ENCODE results near the gene RO60.
"Not testable (repeated sequence)": the region's sequence is repeated elsewhere in the genome, so short reads cannot be mapped to it uniquely, and the experiment has no call there.

Gene RO60

GRCh38 chr1:193040011-193040410, 19.4 kb upstream of the RO60 start:
- DNase-seq, result no peak
- peaks cover 30% of the 10 kb centered on the region for H3K36me3 Mint-ChIP-seq
- H3K27me3 Mint-ChIP-seq, result no peaks in the 10 kb centered on the region
- no peaks in the 10 kb centered on the region for H3K9me3 Mint-ChIP-seq
- H3K4me1 Mint-ChIP-seq, result no peaks in the 10 kb centered on the region
- CTCF ChIA-PET, result no interaction called here
- no peak overlapping the region for H3K4me3 Mint-ChIP-seq
- no peak overlapping the region for H3K27ac Mint-ChIP-seq

- no peak for DNase-seq
- Mint-ChIP-seq H3K4me3 (no peak overlapping the region), H3K27me3 (no peaks in the 10 kb centered on the region), H3K9me3 (no peaks in the 10 kb centered on the region), H3K4me1 (no peaks in the 10 kb centered on the region), H3K27ac (no peak overlapping the region), H3K36me3 (peaks cover 31% of the 10 kb centered on the region)
- CTCF ChIA-PET, result no interaction called here
Observed at GRCh38 chr1:193042766-193043691, 16.4 kb upstream of the RO60 start.

- CTCF ChIA-PET, result interaction anchor here (1.2 kb wide), 1 partner anchor 243 kb away, joined by 3 read pairs; no protein-coding TSS in a partner anchor
- not testable (repeated sequence) for H3K27me3 Mint-ChIP-seq, DNase-seq, H3K4me1 Mint-ChIP-seq, H3K27ac Mint-ChIP-seq, H3K9me3 Mint-ChIP-seq, H3K4me3 Mint-ChIP-seq
- peaks cover 21% of the 10 kb centered on the region for H3K36me3 Mint-ChIP-seq
Observed at GRCh38 chr1:193048913-193049312, 10.5 kb upstream of the RO60 start.

- Mint-ChIP-seq H3K27me3 (peaks cover 2% of the 10 kb centered on the region), H3K27ac (no peak overlapping the region), H3K4me3 (no peak overlapping the region), H3K36me3 (peaks cover 15% of the 10 kb centered on the region), H3K9me3 (no peaks in the 10 kb centered on the region), H3K4me1 (peaks cover 25% of the 10 kb centered on the region)
- CTCF ChIA-PET, result no interaction called here
- DNase-seq, result no peak
Observed at GRCh38 chr1:193054169-193054675, 5.2 kb upstream of the RO60 start.

- Mint-ChIP-seq H3K27me3 (peaks cover 5% of the 10 kb centered on the region), H3K9me3 (no peaks in the 10 kb centered on the region), H3K4me1 (peaks cover 50% of the 10 kb centered on the region), H3K36me3 (peaks cover 23% of the 10 kb centered on the region), H3K4me3 (peak overlapping the region; percentile 99), H3K27ac (peak overlapping the region; percentile 99)
- CTCF ChIA-PET, result interaction anchor here (0.6 to 1.8 kb wide), 5 partner anchors 13 to 503 kb away, joined by 3 to 11 read pairs (median 3); no protein-coding TSS in a partner anchor
- DNase-seq, result peak; percentile 66
Observed at GRCh38 chr1:193058529-193059281, 707 bp upstream of the RO60 start.

DNA sequence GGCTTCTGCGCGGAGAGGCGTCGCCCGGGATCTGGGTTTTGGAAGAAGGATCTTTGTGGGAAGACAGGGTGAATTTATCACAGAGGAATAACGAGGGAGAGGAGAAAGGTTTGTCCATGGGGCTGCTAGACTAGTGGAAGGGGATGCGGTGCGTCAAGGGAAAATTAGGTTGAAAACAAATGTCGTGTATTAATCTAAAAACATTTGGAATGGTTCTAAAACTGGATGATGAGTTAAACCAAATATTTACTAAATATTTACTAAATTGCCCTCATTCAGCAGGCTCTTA, 647 bp downstream of the RO60 start:
- no peak for DNase-seq
- CTCF ChIA-PET, result no interaction called here
- peaks cover 5% of the 10 kb centered on the region for H3K27me3 Mint-ChIP-seq
- H3K36me3 Mint-ChIP-seq, result peaks cover 23% of the 10 kb centered on the region
- no peaks in the 10 kb centered on the region for H3K9me3 Mint-ChIP-seq
- H3K4me3 Mint-ChIP-seq, result peak overlapping the region; percentile 99
- H3K27ac Mint-ChIP-seq, result peak overlapping the region; percentile 99
- peaks cover 48% of the 10 kb centered on the region for H3K4me1 Mint-ChIP-seq

DNA sequence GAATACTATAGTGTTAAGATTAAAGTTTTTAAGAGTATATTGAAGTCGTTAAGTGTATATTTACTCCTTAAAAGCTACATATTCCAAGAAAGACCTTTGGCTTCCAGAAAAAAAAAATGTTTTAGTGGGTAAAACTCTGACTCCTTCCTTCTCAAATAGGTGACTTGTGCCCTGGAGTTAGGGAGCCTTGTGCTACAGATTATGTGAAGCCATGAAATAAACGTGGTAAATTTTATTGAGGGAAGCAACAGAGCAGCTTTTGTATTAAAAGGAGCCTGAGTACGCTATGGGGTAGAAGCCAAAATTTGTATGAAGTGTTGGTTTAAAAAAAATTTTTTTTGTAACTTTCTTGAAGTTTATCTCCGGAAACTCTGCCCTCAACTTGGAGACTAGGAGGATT, 994 bp downstream of the RO60 start:
- no peak for DNase-seq
- Mint-ChIP-seq H3K27ac (peak overlapping the region; percentile 99), H3K4me3 (peak overlapping the region; percentile 99), H3K4me1 (peaks cover 48% of the 10 kb centered on the region), H3K36me3 (peaks cover 23% of the 10 kb centered on the region), H3K9me3 (no peaks in the 10 kb centered on the region), H3K27me3 (peaks cover 5% of the 10 kb centered on the region)
- CTCF ChIA-PET, result no interaction called here

- no peaks in the 10 kb centered on the region for H3K9me3 Mint-ChIP-seq
- CTCF ChIA-PET, result no interaction called here
- no peak for DNase-seq
- peaks cover 5% of the 10 kb centered on the region for H3K27me3 Mint-ChIP-seq
- H3K27ac Mint-ChIP-seq, result peak overlapping the region; percentile 79
- H3K4me1 Mint-ChIP-seq, result peaks cover 49% of the 10 kb centered on the region
- H3K4me3 Mint-ChIP-seq, result peak overlapping the region; percentile 99
- peaks cover 23% of the 10 kb centered on the region for H3K36me3 Mint-ChIP-seq
Observed at GRCh38 chr1:193060938-193061337, 1.5 kb downstream of the RO60 start.

- H3K9me3 Mint-ChIP-seq, result no peaks in the 10 kb centered on the region
- H3K27ac Mint-ChIP-seq, result no peak overlapping the region
- peaks cover 45% of the 10 kb centered on the region for H3K4me1 Mint-ChIP-seq
- no peak overlapping the region for H3K4me3 Mint-ChIP-seq
- H3K27me3 Mint-ChIP-seq, result peaks cover 5% of the 10 kb centered on the region
- CTCF ChIA-PET, result no interaction called here
- no peak for DNase-seq
- H3K36me3 Mint-ChIP-seq, result peaks cover 16% of the 10 kb centered on the region
Observed at GRCh38 chr1:193062698-193063463, 3.5 kb downstream of the RO60 start.

DNA sequence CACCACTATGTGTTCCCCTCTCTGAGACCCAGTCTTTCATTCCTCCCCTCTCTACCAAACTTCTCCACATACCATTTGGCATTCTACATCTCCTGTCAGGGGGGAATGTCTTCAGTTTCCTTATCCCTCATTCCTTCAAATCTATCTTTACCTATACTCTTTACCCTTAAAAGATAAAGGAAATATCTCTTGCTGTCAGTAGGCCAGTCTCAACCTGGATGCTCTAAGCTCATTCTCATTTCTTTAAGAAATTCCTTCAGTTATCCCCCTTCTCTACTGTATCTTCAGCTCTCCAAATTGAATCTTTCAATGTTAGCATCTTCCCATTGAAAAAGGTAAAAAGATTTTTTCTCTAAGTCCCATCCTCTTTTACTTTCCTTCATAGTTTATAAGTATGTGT, 6.5 kb downstream of the RO60 start:
- Mint-ChIP-seq H3K27me3 (no peaks in the 10 kb centered on the region), H3K36me3 (peaks cover 17% of the 10 kb centered on the region), H3K4me3 (no peak overlapping the region), H3K27ac (no peak overlapping the region), H3K4me1 (peaks cover 43% of the 10 kb centered on the region), H3K9me3 (no peaks in the 10 kb centered on the region)
- CTCF ChIA-PET, result no interaction called here
- DNase-seq, result no peak

- no peaks in the 10 kb centered on the region for H3K9me3 Mint-ChIP-seq
- CTCF ChIA-PET, result no interaction called here
- peaks cover 42% of the 10 kb centered on the region for H3K4me1 Mint-ChIP-seq
- no peak for DNase-seq
- H3K4me3 Mint-ChIP-seq, result no peak overlapping the region
- H3K36me3 Mint-ChIP-seq, result peaks cover 15% of the 10 kb centered on the region
- no peaks in the 10 kb centered on the region for H3K27me3 Mint-ChIP-seq
- no peak overlapping the region for H3K27ac Mint-ChIP-seq
Observed at GRCh38 chr1:193066606-193067005, 7.2 kb downstream of the RO60 start.

GRCh38 chr1:193068013-193068412, 8.6 kb downstream of the RO60 start:
- Mint-ChIP-seq H3K4me1 (peaks cover 37% of the 10 kb centered on the region), H3K9me3 (no peaks in the 10 kb centered on the region), H3K36me3 (peaks cover 14% of the 10 kb centered on the region), H3K4me3 (no peak overlapping the region), H3K27ac (no peak overlapping the region), H3K27me3 (no peaks in the 10 kb centered on the region)
- no peak for DNase-seq
- CTCF ChIA-PET, result no interaction called here

- H3K4me3 Mint-ChIP-seq, result no peak overlapping the region
- no peak for DNase-seq
- H3K9me3 Mint-ChIP-seq, result no peaks in the 10 kb centered on the region
- no peaks in the 10 kb centered on the region for H3K27me3 Mint-ChIP-seq
- peaks cover 19% of the 10 kb centered on the region for H3K36me3 Mint-ChIP-seq
- CTCF ChIA-PET, result interaction anchor here (0.6 kb wide), 1 partner anchor 50 kb away, joined by 3 read pairs; no protein-coding TSS in a partner anchor
- peaks cover 30% of the 10 kb centered on the region for H3K4me1 Mint-ChIP-seq
- H3K27ac Mint-ChIP-seq, result peak overlapping the region; percentile 46
Observed at GRCh38 chr1:193069748-193070385, 10.5 kb downstream of the RO60 start.

GRCh38 chr1:193070386-193070753, 11.0 kb downstream of the RO60 start:
- peaks cover 22% of the 10 kb centered on the region for H3K36me3 Mint-ChIP-seq
- peaks cover 30% of the 10 kb centered on the region for H3K4me1 Mint-ChIP-seq
- H3K27ac Mint-ChIP-seq, result no peak overlapping the region
- no peaks in the 10 kb centered on the region for H3K9me3 Mint-ChIP-seq
- no peak for DNase-seq
- no peak overlapping the region for H3K4me3 Mint-ChIP-seq
- H3K27me3 Mint-ChIP-seq, result no peaks in the 10 kb centered on the region
- CTCF ChIA-PET, result no interaction called here
